Measurements from ENCODE around the gene COQ8B.

GRCh38 chr19:40688309-40688708 is 28.4 kb downstream of the COQ8B start:
- TF ChIP-seq CTCF (conservative IDR thresholded peaks at IDR 0.05), result no peak
- no peak for TF ChIP-seq ZFX (IDR thresholded peaks at IDR 0.05)

All from C4-2B (cell line).